ENCODE results near the gene STUM. TPM values are rescaled to one million over a fixed set of nuclear protein-coding genes. Genes with fewer than 3 reads are reported as not detected.
"Not testable (repeated sequence)": the region's sequence is repeated elsewhere in the genome, so short reads cannot be mapped to it uniquely, and the experiment has no call there.

STUM gene
- total RNA-seq, 1 donor, result not detected

GRCh38 chr1:226607268-226607660 lies 58.7 kb downstream of the STUM start:
- no peak for DNase-seq (ENCODE audit: low read depth)
- no peak for TF ChIP-seq CTCF (IDR thresholded peaks at IDR 0.05; ENCODE audit: insufficient read depth, low read length)
- H3K4me3 ChIP-seq (ENCODE audit: low read depth, low read length), result no peak overlapping the region

- no peak for DNase-seq (ENCODE audit: low read depth)
- no peak overlapping the region for H3K4me3 ChIP-seq (ENCODE audit: low read depth, low read length)
- no peak for TF ChIP-seq CTCF (IDR thresholded peaks at IDR 0.05; ENCODE audit: insufficient read depth, low read length)
Observed at GRCh38 chr1:226607821-226608220, 59.3 kb downstream of the STUM start.

- TF ChIP-seq CTCF (IDR thresholded peaks at IDR 0.05; ENCODE audit: insufficient read depth, low read length), result peak; percentile 87
- H3K4me3 ChIP-seq (ENCODE audit: low read depth, low read length), result no peak overlapping the region
- DNase-seq (ENCODE audit: low read depth), result peak; percentile 65
Observed at GRCh38 chr1:226608699-226609505, 60.3 kb downstream of the STUM start.

GRCh38 chr1:226609836-226610455 lies 61.4 kb downstream of the STUM start:
- TF ChIP-seq CTCF (IDR thresholded peaks at IDR 0.05; ENCODE audit: insufficient read depth, low read length), result no peak
- DNase-seq (ENCODE audit: low read depth), result no peak

GRCh38 chr1:226610671-226611070 lies 62.1 kb downstream of the STUM start:
- no peak for DNase-seq (ENCODE audit: low read depth)
- H3K4me3 ChIP-seq (ENCODE audit: low read depth, low read length), result no peak overlapping the region
- TF ChIP-seq CTCF (IDR thresholded peaks at IDR 0.05; ENCODE audit: insufficient read depth, low read length), result no peak

More at GRCh38 chr1:226609836-226610455, 61.4 kb downstream of the STUM start:
- no peak overlapping the region for H3K4me3 ChIP-seq (ENCODE audit: low read depth, low read length)

GRCh38 chr1:226611301-226611700 lies 62.7 kb downstream of the STUM start:
- DNase-seq (ENCODE audit: low read depth), result no peak
- TF ChIP-seq CTCF (IDR thresholded peaks at IDR 0.05; ENCODE audit: insufficient read depth, low read length), result no peak

GRCh38 chr1:226611980-226612379 lies 63.4 kb downstream of the STUM start:
- not testable (repeated sequence) for DNase-seq (ENCODE audit: low read depth)

More at GRCh38 chr1:226611301-226611700, 62.7 kb downstream of the STUM start:
- H3K4me3 ChIP-seq (ENCODE audit: low read depth, low read length), result no peak overlapping the region

More at GRCh38 chr1:226611980-226612379, 63.4 kb downstream of the STUM start:
- not testable (repeated sequence) for H3K4me3 ChIP-seq (ENCODE audit: low read depth, low read length)

Measured in fibroblast of the aortic adventitia (primary cell).